ENCODE results near the gene STEAP2.
"Not testable (repeated sequence)": the region's sequence is repeated elsewhere in the genome, so short reads cannot be mapped to it uniquely, and the experiment has no call there.

The STEAP2 gene

DNA sequence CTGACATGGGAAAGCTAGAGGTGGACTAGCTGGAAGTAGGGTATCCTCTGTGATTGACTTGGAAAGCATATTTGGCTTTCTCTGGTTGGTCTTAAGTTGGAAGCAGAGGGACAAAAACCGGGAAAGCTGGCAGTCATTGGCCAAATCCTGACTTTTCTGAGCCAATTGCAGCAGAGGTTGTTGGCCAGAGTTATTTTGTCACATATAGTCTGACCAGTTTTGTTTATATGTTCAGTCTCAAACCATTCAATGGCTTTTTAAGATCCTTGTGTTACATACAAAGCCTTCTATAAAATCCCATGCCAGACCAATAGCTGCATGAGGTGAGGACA lies 39.7 kb downstream of the STEAP2 start:
- Mint-ChIP-seq H3K4me3 (no peak overlapping the region), H3K27ac (no peak overlapping the region), H3K9me3 (no peaks in the 10 kb centered on the region), H3K36me3 (ENCODE audit: low read depth) (no peaks in the 10 kb centered on the region), H3K27me3 (ENCODE audit: low read depth) (peaks cover 23% of the 10 kb centered on the region), H3K4me1 (ENCODE audit: low read depth) (no peaks in the 10 kb centered on the region)
- DNase-seq (ENCODE audit: low spot score): no peak

DNA sequence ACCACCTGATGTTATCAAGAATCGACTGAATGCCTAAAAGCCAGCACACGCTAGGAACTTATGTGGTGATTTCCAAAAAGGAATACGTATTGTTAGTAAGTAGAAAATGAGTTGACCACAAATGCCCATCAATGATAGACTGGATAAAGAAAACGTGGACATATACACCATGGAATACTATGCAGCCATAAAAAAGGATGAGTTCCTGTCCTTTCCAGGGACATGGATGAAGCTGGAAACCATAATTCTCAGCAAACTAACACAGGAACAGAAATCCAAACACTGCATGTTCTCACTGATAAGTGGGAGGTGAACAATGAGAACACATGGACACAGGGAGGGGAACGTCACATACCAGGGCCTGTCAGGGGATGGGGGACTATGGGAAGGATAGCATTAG lies 44.5 kb downstream of the STEAP2 start:
- H3K27ac Mint-ChIP-seq; DNase-seq (ENCODE audit: low spot score); H3K4me1 Mint-ChIP-seq (ENCODE audit: low read depth); H3K9me3 Mint-ChIP-seq; H3K36me3 Mint-ChIP-seq (ENCODE audit: low read depth); H3K4me3 Mint-ChIP-seq: not testable (repeated sequence)
- peaks cover 12% of the 10 kb centered on the region for H3K27me3 Mint-ChIP-seq (ENCODE audit: low read depth)

GRCh38 chr7:90256778-90257177 lies 45.2 kb downstream of the STEAP2 start:
- Mint-ChIP-seq H3K4me1 (ENCODE audit: low read depth) (no peaks in the 10 kb centered on the region), H3K4me3 (no peak overlapping the region), H3K36me3 (ENCODE audit: low read depth) (no peaks in the 10 kb centered on the region), H3K27me3 (ENCODE audit: low read depth) (peaks cover 12% of the 10 kb centered on the region), H3K27ac (no peak overlapping the region), H3K9me3 (no peaks in the 10 kb centered on the region)
- DNase-seq (ENCODE audit: low spot score): no peak

GRCh38 chr7:90261441-90261840 lies 49.9 kb downstream of the STEAP2 start:
- Mint-ChIP-seq H3K9me3 (no peaks in the 10 kb centered on the region), H3K4me3 (no peak overlapping the region), H3K36me3 (ENCODE audit: low read depth) (no peaks in the 10 kb centered on the region), H3K4me1 (ENCODE audit: low read depth) (no peaks in the 10 kb centered on the region), H3K27ac (no peak overlapping the region), H3K27me3 (ENCODE audit: low read depth) (peaks cover 7% of the 10 kb centered on the region)
- DNase-seq (ENCODE audit: low spot score): no peak

- Mint-ChIP-seq H3K27me3 (ENCODE audit: low read depth) (peaks cover 5% of the 10 kb centered on the region), H3K9me3 (no peaks in the 10 kb centered on the region), H3K27ac (no peak overlapping the region), H3K4me1 (ENCODE audit: low read depth) (no peaks in the 10 kb centered on the region), H3K36me3 (ENCODE audit: low read depth) (no peaks in the 10 kb centered on the region), H3K4me3 (no peak overlapping the region)
- no peak for DNase-seq (ENCODE audit: low spot score)
Measured at GRCh38 chr7:90262438-90262837, 50.9 kb downstream of the STEAP2 start.

DNA sequence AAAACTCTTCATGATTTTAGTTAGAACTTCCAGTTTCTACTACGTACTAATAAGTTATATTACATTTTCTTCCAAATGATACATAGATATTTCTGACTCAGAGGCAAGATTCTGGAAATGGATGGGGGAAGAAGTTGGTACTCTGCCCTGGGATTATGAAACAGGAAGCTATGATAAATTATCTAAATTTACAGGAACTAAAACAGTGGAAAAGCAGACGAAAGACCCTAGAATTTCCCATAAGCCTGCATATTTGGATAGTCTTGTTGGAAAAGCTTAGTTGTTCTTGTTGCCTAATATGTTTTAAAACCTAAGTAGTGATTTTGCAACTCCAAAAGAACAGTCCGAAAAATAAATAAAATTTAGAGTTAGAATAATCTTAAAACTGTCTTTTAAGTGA lies 55.3 kb downstream of the STEAP2 start:
- Mint-ChIP-seq H3K9me3 (no peaks in the 10 kb centered on the region), H3K4me1 (ENCODE audit: low read depth) (no peaks in the 10 kb centered on the region), H3K27ac (no peak overlapping the region), H3K27me3 (ENCODE audit: low read depth) (peaks cover 2% of the 10 kb centered on the region), H3K4me3 (no peak overlapping the region), H3K36me3 (ENCODE audit: low read depth) (no peaks in the 10 kb centered on the region)
- DNase-seq (ENCODE audit: low spot score): no peak

GRCh38 chr7:90267263-90267858 lies 55.8 kb downstream of the STEAP2 start:
- peaks cover 2% of the 10 kb centered on the region for H3K27me3 Mint-ChIP-seq (ENCODE audit: low read depth)
- no peaks in the 10 kb centered on the region for H3K36me3 Mint-ChIP-seq (ENCODE audit: low read depth)
- no peaks in the 10 kb centered on the region for H3K4me1 Mint-ChIP-seq (ENCODE audit: low read depth)
- no peak overlapping the region for H3K27ac Mint-ChIP-seq
- H3K4me3 Mint-ChIP-seq: no peak overlapping the region
- H3K9me3 Mint-ChIP-seq: no peaks in the 10 kb centered on the region
- DNase-seq (ENCODE audit: low spot score): no peak

DNA sequence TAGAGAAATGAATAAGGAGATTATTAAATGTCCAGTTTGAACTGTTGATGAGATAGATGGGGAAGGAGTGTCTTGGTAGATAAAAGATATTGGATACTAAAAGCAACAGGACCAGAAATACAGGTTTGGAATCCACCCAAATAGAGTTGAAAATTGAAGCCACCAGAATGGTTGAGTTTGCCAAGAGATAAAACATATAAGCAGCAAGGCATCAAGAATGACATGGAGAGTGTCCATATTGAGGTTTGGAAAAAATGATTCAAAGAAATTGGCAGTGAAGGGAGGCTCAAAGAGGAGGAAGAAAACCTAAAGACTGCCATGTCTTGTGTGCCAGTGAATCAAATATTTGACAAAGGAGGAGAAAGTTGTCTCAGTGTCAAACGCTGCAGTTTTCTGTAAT lies 57.6 kb downstream of the STEAP2 start:
- peaks cover 2% of the 10 kb centered on the region for H3K27me3 Mint-ChIP-seq (ENCODE audit: low read depth)
- no peaks in the 10 kb centered on the region for H3K9me3 Mint-ChIP-seq
- H3K4me1 Mint-ChIP-seq (ENCODE audit: low read depth): no peaks in the 10 kb centered on the region
- no peak for DNase-seq (ENCODE audit: low spot score)
- no peak overlapping the region for H3K27ac Mint-ChIP-seq
- no peak overlapping the region for H3K4me3 Mint-ChIP-seq
- H3K36me3 Mint-ChIP-seq (ENCODE audit: low read depth): no peaks in the 10 kb centered on the region

DNA sequence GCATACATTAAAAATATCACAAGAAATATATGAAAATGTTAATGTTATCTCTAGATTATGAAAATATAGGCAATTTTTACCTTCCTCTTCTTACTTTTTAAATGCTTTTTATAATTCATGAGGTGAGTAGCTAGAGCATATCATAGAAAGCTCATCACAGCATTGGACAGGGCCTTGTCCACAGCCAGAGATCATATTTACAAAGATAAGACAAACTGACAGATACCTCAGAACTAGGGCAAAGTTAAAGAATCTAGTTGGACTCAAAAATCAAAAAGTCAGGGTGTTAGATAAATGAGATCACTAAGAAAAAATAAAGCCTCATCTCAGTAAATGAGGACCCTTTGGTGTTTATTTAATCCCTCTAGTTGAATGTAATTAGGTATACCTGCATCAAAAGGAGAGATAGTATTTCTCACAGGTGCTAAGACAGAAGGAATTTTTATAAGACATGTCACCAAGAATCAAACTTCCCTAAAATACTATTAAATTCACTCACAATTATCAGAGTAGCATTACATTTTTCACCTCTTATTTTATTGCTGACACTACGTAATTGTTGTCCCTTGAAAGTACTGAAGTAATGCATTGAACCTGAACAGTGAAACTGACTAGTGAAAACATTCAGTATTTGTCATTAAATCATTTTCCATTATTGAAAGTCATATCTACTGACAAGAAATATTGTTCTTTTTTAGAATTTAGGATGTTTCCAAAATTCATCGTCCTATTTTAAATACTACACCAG lies 59.1 kb downstream of the STEAP2 start:
- Mint-ChIP-seq H3K4me1 (ENCODE audit: low read depth) (no peaks in the 10 kb centered on the region), H3K9me3 (no peaks in the 10 kb centered on the region), H3K36me3 (ENCODE audit: low read depth) (no peaks in the 10 kb centered on the region), H3K27me3 (ENCODE audit: low read depth) (peaks cover 2% of the 10 kb centered on the region), H3K4me3 (no peak overlapping the region), H3K27ac (no peak overlapping the region)
- DNase-seq (ENCODE audit: low spot score): no peak

DNA sequence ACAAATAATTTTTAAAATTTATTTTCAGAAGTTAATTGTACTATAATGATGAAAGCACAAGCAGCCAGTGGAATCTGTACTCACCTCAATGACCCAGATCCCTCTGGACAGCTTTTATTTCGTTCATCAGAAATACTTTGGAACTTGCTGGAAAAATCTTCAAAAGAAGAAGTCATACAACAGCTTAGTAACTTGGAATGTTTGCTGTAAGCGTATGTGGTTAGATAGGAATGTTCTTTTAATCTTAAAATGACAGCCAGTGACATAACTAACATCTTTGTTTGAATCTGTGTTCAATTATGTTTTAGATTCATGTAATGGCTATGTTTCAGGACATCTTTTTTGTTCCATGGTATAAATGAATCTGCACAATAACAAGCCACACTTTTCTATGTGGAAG lies 60.2 kb downstream of the STEAP2 start:
- DNase-seq (ENCODE audit: low spot score): no peak
- H3K27ac Mint-ChIP-seq: no peak overlapping the region
- H3K27me3 Mint-ChIP-seq (ENCODE audit: low read depth): peaks cover 2% of the 10 kb centered on the region
- H3K4me3 Mint-ChIP-seq: no peak overlapping the region
- no peaks in the 10 kb centered on the region for H3K9me3 Mint-ChIP-seq
- no peaks in the 10 kb centered on the region for H3K4me1 Mint-ChIP-seq (ENCODE audit: low read depth)
- H3K36me3 Mint-ChIP-seq (ENCODE audit: low read depth): no peaks in the 10 kb centered on the region

DNA sequence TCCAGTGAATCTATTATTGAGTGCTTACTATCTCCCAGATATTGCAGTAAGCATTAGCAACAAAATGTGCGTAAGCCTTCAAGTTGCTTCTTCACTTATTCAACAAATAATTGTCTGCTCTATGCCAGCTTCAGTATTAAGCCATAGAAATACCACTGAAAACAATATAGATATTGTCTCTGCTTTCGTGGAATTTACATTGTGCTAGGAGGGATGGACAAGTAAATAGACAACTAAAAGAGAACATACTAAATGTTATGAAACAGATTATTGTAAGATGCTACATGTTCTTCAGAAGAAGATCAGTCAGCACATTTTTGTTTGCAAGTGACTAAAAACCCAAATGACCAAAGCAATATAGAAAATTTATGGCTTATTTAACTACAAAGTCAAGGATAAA lies 60.7 kb downstream of the STEAP2 start:
- Mint-ChIP-seq H3K4me3 (no peak overlapping the region), H3K27me3 (ENCODE audit: low read depth) (peaks cover 2% of the 10 kb centered on the region), H3K4me1 (ENCODE audit: low read depth) (no peaks in the 10 kb centered on the region), H3K27ac (no peak overlapping the region), H3K9me3 (no peaks in the 10 kb centered on the region), H3K36me3 (ENCODE audit: low read depth) (no peaks in the 10 kb centered on the region)
- DNase-seq (ENCODE audit: low spot score): no peak

GRCh38 chr7:90274161-90274560 lies 62.6 kb downstream of the STEAP2 start:
- no peak overlapping the region for H3K4me3 Mint-ChIP-seq
- no peak overlapping the region for H3K27ac Mint-ChIP-seq
- DNase-seq (ENCODE audit: low spot score): no peak
- H3K36me3 Mint-ChIP-seq (ENCODE audit: low read depth): no peaks in the 10 kb centered on the region
- no peaks in the 10 kb centered on the region for H3K9me3 Mint-ChIP-seq
- H3K27me3 Mint-ChIP-seq (ENCODE audit: low read depth): no peaks in the 10 kb centered on the region
- no peaks in the 10 kb centered on the region for H3K4me1 Mint-ChIP-seq (ENCODE audit: low read depth)

DNA sequence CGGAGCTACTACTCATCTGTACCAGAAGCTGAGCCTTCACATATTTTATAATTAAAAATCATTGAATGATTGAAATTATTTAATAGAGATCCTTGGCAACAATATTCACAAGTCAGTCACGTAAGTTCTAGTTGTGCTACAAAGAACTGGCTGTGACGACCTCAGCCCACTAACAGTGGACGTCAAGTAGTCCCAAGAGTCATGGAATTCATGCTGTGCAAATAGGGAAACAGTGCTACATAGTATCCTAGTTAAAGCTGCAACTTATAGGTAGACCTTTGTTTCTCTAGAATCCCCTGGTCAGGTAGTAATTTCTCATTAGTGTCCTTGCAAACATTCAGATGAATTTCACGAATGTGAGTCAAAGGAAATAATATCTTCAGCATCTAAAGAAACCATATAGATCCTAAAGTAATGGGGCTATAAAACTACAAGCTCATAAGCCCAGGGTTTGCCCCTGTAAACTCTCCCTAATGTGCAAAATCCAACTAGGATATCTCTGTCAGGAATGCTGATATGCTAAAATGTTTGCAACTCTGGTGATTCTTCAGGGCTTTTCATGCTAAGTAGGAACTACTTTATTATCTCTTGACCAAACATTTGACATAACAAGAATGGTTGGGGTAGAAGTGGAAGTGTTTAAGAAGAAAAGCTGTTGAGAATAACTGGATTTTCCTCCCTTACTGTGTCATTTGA lies 64.6 kb downstream of the STEAP2 start:
- H3K36me3 Mint-ChIP-seq (ENCODE audit: low read depth): no peaks in the 10 kb centered on the region
- H3K4me1 Mint-ChIP-seq (ENCODE audit: low read depth): no peaks in the 10 kb centered on the region
- H3K27ac Mint-ChIP-seq: no peak overlapping the region
- H3K4me3 Mint-ChIP-seq: no peak overlapping the region
- DNase-seq (ENCODE audit: low spot score): no peak
- no peaks in the 10 kb centered on the region for H3K9me3 Mint-ChIP-seq
- H3K27me3 Mint-ChIP-seq (ENCODE audit: low read depth): no peaks in the 10 kb centered on the region
